Esophagus muscularis mucosa (tissue), 4 donors: ENCODE data around the gene INPP4B.

Source experiments
- CTCF ChIP-seq, 3 experiments: fragments of 200-600 bp in 2 of 3; fragments of 450-650 bp in 1 of 3; sonication (generic) in 2 of 3; IDR thresholded peaks; one replicate each; pipeline ENCODE4 v1.5.1; 2017 to 2019; ENCODE audit warnings: antibody characterized with exemption in 3 of 3, mild to moderate bottlenecking in 2 of 3, moderate library complexity in 1 of 3
- EP300 ChIP-seq: sonication (generic); formaldehyde crosslinking; IDR thresholded peaks from one replicate; pipeline ENCODE4 v1.6.1; 2017; ENCODE audit warnings: antibody characterized with exemption
- POLR2A ChIP-seq: fragments of 450-650 bp; IDR thresholded peaks from one replicate; pipeline ENCODE4 v1.6.1; 2017; ENCODE audit warnings: antibody characterized with exemption, moderate library complexity, mild to moderate bottlenecking, low read depth

- no peak for TF ChIP-seq POLR2A
- TF ChIP-seq CTCF (IDR thresholded peaks at IDR 0.05), result no peak
- no peak for TF ChIP-seq EP300
Observed at GRCh38 chr4:142544039-142544438, 302.1 kb downstream of the INPP4B start.
